ENCODE results near the gene ANP32E. TPM values are rescaled to one million over a fixed set of nuclear protein-coding genes. Genes with fewer than 3 reads are reported as not detected.

Gene ANP32E
- 122 TPM for polyA plus RNA-seq (2013, experiment 1 of 2; ENCODE audit: insufficient read length)
- polyA plus RNA-seq (2013, experiment 2 of 2; ENCODE audit: insufficient read length), result 59.4 TPM

DNA sequence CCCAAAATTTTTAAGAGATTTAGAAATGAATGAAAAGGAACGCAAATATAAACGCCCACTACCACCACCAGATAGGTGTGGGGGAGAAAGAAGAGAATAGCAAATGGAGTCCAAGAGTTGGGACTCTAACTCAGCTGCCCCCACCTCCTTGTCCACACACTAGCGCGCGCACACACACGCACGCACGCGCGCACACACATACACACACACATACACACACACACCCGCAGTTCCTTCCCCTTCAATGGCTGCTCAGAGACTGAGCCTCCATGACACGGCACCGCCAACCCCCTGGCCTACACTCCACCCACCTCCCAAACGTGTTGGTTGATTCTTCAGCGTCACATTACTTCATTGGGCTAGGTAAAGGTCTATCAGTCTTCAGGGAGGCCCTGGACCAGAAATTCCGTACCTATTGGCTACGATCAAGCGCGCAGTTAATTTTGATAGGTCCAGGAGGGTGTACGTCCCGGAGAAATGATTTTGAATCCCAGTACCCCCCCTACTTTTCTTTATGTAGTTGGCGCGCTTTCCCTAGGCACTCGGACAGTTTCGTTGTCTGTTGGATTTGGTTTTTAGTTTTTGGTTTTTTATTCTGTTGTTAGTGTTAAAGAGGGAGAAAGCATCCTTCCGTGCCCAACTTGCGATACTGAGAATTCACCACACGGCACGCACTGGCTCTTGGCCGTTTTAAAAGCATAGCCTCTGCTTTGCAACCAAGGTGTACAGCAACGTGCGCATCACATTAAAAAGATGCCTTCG lies at the start of gene ANP32E:
Gene ANP32E, minus strand, starts transcription at position 261 of the 762 bp plus-strand sequence. CDS start 326 bp downstream, outside the sequence.
- peak; percentile 100 for DNase-seq

DNA sequence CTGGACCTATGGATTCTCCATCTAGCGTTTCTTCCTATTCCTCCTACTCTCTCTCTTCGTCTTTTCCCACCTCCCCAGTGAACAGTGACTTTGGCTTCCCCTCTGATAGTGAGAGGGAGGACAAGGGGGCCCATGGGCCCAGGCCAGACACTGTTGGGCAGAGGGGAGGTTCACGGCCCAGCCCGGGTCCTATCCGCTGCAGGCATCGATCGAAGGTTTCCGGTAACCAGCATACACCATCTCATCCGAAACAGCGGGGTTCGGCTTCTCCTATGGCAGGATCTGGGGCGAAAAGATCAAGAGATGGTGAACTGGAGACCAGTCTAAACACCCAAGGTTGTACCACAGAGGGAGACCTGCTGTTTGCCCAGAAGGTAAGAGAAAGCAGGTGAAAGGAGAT lies 47.3 kb upstream of the ANP32E start:
- DNase-seq, result no peak

DNA sequence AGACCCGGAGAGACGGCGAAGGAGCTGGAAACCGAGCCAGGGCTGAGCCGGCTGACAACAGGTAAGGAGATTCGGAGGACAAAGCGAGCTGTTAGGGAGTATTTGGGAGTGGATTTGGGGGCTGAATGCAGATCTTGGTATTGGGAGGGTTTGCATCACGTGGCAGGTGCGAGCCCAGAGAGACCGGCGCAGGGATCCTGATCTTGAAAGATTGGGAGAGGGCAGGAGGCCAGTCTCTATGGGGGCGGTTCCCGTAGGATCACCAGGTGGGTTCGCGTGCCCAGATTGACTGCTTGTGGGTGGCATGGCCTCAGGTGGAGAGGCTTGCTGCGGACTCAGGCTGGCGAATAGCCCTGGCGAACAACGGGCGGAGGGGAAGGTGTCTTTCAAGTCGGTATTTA lies 46.6 kb upstream of the ANP32E start:
- no peak for DNase-seq

DNA sequence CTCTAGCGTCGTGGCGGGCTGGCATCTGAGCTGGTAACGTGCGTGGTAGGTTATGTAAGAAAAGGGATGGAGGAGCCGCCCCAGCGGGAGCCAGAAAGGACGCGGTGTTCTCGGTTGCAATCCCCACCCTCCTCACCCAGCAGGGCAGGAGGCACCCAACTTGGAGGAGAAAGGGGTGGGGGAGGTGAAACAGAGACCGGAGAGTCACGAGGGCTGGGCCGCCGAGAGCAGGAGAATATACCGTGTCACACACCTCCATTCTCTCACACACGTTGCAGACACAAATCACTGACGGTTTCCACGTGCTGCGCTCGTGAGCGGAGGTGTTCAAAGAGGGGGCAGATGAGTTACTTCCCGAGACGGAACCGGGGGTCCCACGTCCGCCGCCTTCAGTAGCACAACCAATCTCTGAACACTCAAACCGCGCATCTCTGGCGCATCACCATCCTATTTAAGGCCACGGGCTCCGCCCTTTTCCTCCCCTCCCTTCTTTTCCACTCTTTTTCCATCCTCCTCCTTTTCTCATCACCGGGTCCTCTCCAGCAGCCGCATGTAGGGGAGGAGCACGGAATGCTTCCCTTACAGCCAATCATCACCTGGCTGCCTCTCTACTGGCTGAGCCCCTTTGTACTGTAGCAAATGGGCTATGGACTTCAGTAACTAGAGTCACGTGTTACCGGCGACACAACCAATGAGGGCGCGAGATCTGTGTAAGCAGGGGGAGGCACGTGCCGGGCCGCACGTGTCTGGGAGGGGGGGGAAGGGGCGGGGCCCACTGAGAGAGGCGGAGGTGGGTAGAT lies 46.0 kb upstream of the ANP32E start, which contains the start of gene CIART:
Gene CIART, plus strand, starts transcription at position 797 of the 800 bp plus-strand sequence. CDS start 714 bp downstream, outside the sequence.
- DNase-seq, result peak; percentile 100

DNA sequence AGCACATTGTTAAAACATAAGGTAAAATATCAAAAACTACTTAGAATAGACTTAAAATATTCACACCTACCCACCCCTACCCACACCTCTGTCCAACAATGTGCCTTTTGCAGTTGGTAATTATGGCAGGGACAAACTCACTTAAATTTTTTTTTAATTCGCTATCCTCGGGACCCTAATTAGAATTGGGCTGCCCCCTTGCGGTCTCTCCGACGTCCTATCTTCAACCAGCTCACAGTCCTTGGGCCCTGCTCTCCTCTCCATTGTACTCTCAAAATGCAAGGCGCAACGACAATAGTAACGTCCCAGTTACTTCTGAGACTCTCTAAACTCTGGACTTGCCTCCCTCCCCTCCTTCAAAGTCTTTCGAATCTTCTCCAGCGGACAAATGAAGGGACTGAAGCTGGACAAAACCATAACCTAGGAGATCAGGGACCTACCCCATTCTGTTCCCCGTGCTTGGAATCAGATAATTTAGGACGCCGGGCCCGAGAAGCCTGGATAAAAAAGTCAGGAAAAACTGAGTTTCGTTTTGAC lies 45.4 kb upstream of the ANP32E start:
- peak; percentile 74 for DNase-seq

DNA sequence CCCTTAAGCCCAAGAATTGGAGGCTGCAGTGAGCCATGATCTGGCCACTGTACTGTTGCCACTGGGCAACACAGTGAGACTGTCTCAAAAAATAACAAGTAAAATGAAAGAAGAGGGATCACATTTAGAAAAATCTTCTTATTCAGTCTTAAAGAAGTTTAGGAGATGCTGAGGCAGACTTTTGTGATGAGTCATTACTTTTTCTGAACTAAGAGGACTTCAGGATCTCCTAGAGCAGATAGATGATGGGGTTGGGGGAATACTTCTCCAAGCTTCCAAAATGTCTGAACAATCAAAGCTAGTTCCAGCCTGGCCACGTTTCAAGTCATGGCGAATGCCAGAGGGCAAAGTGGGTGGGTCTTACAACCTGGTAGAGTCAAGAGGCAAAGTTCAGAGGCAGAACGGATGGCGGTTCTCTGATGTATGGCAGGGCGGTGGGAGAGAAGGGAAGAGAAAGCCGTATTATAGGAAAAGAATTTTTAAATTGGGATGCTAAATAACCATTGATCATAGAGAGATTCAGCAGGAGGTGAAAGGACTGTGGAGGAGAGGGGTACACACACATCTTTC lies 44.3 kb upstream of the ANP32E start:
- no peak for DNase-seq

DNA sequence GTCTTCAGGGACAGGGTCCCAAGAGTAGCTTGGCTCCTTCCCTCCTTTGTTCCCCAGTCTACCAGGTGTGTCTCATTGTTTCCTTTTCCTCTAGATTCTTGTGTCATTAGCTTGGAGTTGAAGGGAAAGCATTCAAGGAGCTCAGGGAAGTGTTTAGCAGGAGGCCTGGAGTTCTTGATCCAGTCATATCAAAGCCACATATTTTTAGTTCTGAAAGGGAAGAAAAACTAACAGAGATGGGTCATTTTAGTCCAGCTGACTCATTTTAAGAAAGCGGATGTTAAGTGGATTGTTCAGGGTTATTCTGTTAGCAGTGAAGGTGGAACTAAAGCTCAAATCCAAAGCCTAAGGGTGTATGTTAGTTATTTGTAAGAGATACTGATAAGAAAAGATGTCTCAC lies 37.4 kb upstream of the ANP32E start:
- peak; percentile 27 for DNase-seq

DNA sequence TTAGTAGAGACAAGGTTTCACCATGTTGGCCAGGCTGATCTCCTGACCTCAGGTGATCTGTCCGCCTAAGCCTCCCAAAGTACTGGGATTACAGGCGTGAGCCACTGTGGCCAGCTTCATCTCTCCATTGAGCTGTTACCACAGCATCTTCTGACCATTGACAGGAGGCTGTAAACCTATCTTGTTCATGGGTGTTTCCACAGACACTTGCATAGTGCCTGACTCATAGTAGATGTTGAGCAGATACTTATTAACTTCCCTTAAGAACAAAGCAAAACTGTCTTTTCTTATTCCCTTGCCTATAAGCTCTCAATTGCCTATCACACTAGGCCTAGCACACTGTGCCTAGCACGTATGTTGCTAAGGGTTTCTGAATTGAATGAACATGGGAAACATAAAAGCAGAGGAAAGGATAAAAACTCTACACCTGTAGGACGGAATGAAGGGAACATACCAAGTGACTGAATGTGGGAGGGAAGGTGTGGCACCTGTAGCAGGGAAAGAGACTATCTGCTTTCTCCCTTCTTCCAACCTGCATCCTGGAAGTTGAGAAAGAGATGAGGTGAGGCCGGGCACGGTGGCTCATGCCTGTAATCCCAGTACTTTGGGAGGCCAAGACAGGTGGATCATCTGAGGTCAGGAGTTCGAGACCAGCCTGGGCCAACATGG lies 35.5 kb upstream of the ANP32E start:
- no peak for DNase-seq

DNA sequence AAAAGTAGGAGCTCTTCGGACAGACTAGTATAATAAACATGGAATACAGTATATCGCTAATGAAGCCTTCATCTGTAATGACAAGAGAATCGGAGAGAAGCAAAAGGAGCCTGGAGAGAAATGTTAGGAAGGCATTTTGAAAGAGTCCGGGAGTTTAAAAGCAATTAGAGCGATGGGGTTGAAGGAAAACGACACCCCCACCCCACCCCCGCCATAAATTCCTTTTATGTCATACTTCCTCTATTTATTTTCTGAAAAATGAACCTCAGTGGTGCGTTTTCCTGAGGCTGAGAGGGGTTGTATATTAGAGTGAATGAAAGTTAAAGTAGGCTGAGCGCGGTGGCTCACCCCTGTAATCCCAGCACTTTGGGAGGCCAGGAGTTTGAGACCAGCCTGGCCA lies 33.5 kb upstream of the ANP32E start:
- DNase-seq, result no peak

DNA sequence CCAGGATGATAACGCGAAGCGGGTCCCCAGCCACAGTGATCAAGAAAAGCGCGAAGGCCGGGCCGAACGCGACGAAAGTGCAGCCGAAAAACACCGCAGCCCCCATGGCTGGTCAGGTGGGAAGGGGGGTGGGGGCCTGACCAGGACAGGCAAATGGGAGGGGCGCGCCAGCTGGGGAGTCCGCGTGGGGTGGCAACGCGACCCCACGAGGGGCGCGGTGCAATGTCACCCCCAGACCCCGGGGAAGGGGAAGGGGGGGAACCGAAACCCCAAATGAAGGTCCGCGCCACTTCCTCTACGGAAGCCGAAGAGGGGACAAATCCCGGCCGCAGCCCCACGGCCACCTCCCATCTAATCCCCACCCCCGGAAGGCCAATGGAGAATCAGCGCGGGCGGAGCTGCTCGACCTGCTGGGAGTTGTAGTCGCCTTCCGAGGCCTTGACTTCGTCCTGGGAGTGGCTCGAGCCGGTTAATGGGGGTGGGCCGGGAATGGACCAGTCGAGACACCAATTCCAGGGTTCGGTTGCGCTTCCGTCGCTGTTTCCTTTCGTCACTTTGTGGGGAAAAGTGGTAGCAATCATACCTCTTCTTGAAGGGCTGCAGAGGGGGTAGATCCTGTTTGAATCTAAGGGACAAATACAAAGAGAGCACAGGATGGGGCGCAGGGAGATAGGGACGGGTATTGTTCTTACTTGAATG lies 32.9 kb upstream of the ANP32E start, which contains the start of gene APH1A:
Gene APH1A, minus strand, starts transcription at position 312 of the 699 bp plus-strand sequence. Its CDS starts 206 bp downstream, at position 106.
- DNase-seq, result peak; percentile 99

DNA sequence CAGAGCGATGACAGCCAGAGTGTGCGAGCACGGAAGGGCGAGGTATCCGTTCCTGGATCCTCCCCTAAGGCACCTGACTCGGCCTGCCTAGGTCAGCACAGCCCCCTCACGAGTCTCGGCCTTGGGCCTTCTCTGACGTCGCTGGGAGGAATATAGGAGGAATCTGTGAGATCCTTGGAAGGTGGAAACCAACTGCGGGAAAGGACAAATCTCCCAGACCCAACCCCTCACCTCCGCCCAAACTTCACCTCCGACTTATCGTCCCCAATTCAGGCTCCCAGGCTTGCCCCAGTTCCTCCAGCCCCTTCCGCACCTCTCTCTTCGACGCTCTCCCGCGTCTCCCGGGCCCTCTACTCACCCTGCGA lies 32.4 kb upstream of the ANP32E start:
- DNase-seq, result peak; percentile 17

DNA sequence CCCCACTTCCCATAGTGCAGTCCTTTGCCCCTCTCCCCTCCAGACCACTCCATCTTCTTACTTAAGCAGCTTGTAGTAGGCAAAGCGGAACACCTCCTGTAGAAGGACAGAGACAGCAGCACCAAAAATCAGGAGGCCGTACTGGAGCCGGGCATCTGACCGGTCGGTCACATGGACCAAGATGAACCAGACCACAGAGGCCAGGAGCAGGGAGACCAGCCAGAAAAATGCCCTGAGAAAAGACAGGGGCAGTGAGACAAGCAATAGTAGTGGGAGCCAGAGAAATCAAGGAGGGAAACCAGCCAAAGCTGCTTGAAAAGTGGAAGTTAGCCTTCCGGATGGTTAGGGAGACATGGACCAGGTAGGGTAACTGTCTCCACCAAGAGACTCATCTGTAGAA lies 32.0 kb upstream of the ANP32E start:
- no peak for DNase-seq

DNA sequence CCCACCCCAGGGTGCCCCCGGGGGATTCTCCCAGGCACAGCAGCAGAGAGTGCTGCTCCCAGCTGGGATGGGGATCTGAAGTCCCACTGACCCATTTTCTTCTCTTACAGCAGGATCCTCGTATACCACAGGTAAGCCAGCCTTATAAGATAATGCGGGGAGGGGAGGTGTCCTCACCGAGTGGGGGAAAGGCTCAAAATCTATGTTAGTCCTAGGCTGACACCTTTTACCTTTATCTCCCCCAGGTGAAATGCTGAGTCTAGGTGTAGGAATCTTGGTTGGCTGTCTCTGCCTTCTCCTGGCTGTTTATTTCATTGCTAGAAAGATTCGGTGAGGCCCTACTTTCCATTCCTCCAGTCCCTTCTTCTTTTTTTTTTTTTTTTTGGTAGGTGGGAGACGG lies 27.6 kb upstream of the ANP32E start:
- DNase-seq, result no peak

DNA sequence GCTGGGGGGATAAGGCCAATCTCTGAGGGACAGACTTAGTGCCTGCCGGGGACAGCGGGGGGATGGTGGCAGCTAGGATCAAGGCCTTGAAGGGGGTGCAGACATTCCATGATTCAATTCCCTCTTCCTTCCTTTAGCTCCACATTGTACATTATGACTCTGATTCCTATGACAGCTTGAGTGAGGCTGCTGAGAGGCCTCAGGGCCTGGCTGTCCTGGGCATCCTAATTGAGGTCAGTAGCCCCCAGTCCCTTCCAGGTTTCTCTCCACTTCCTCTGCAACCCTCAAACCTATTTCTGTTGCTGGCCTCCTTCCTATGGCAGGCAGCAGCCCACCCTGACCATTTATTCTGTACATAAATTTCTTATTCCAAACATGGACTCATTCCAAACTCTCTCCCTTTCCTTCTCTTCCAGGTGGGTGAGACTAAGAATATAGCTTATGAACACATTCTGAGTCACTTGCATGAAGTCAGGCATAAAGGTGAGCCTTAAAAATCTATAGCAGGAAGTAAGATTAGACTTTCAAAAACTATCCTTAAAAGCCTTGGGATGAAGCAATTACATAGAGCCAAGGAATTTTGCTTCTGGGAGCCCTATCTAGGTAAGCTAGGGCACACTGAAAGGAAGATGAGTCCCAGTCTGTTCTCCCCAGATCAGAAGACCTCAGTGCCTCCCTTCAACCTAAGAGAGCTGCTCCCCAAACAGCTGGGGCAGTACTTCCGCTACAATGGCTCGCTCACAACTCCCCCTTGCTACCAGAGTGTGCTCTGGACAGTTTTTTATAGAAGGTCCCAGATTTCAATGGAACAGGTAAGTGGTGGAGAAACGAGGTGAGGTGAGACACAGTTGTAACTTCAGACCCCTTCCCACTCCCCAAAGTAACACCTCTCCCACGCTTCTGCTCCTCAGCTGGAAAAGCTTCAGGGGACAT lies 26.7 kb upstream of the ANP32E start:
- no peak for DNase-seq

DNA sequence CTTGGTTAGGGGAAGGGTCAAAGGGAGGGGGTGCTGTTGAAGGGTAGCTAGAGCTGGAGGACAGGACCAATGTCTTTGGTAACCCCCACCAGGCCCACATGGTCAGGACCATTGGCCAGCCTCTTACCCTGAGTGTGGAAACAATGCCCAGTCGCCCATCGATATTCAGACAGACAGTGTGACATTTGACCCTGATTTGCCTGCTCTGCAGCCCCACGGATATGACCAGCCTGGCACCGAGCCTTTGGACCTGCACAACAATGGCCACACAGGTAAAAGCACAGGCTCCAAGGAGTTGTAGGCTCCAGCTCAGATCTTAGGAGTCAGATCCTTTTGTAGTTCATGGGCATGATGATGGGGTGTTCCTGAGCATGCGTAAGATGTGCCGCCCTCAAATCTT lies 25.5 kb upstream of the ANP32E start:
- DNase-seq, result no peak

DNA sequence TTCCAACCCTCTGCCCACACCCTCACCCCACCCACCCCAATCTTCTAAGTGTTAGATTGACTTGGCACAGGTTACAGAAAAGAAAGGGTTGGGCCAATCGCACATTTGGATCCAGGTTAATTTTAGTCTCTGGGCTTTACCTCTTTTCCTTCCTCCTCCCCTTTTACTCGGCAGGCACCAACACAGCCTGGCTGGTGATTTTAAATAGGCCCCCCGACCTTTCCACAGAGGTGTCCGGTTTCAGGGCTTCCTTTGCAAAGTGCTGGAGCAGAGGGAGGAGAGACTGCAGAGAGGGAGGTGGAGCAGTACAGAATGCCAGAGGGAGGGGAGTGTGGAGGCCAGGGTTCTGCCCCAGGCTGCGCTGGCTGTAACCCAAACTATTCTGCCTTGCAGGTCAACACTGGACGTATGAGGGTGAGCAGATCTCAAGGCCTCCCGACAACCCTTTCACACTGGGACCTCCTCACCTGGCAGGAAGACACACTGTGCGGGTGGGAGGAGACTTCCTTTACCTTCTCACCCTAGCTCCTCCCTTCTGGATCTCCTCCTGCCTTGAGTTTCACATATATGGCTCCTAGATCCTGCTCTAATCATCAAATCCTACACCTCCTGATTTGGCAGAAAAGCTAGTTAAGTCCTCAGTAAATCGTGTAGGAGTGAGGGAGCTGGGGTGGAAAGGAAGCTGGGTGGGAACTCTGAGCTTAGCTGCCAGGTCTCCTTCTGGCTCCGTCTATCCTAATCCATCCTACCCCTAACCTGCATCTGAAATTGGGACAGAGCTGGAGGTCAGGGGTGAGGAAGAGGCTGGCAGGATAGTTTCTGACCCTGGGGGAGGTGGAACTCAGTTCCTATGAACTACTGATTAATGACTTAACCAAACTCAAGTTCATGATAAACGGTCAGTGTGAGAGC lies 24.1 kb upstream of the ANP32E start:
- DNase-seq, result peak; percentile 4

DNA sequence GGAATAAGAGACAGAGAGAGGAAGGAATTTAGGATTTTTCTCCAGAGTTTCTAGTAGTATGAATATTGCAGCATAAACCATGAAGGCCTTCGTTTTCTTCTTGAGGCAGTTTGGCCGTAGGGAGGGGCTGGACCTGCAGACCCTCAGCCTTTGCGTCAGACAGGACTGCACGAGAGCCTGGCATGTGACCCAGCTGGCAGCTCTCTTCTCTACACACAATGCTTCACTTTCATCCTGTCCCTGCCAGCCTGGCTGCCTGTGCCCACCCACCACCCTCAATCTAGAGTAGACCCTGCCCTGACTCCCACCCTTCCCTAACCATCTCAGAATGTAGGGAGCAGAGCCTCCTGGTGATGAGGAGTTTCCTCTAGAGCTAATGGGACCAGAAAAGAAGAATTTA lies 23.3 kb upstream of the ANP32E start:
- DNase-seq, result no peak

DNA sequence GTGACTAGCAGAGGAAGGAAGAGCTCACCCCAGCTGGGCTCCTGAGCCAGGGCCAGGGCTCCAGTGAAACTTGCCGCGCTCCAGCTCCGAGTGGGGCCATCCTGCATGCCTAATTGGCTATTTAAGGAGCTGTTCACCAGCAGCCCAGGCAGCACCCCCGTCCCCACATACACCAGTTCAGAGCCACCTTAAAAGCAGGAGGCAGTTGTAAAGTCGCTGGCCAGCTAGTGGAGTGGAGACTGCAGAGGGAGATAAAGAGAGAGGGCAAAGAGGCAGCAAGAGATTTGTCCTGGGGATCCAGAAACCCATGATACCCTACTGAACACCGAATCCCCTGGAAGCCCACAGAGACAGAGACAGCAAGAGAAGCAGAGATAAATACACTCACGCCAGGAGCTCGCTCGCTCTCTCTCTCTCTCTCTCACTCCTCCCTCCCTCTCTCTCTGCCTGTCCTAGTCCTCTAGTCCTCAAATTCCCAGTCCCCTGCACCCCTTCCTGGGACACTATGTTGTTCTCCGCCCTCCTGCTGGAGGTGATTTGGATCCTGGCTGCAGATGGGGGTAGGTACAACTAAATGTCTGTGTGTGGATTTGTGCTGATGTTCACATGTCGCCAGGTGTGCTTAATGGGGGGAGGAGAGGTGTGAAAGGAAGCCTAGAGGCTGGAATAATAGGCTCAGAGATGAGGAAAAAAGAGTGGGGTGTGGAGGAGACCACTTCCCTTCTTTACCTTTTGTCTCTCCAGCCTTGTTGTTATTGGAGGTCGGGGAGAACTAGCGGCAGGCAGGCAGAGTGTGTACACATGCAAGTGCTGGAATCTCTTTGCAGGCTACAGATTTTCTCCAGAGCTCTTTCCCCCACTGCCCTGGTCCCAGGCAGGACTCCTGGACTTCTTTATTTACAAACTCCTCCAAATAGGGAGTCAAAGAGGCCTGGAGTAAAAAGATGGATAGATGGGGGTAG lies 22.0 kb upstream of the ANP32E start, which contains the start of gene CA14:
Gene CA14, plus strand, starts transcription at position 151 of the 962 bp plus-strand sequence. Its CDS starts 355 bp downstream, at position 506.
- no peak for DNase-seq
